CD14-positive monocyte (primary cell): ENCODE measurements around the gene MGAT5B. TPM values are rescaled to one million over a fixed set of nuclear protein-coding genes. Genes with fewer than 3 reads are reported as not detected.
A peak's percentile ranks its signal among the peaks of the same experiment; 100 is the strongest.
"Not testable (repeated sequence)": the region's sequence is repeated elsewhere in the genome, so short reads cannot be mapped to it uniquely, and the experiment has no call there.

ENCODE experiments used
- DNase-seq, 3 donors: peaks; one replicate each; pipeline ENCODE4 v3.0.0-alpha.2; 2011 to 2022
- H2AFZ ChIP-seq: 2 replicates; pipeline ENCODE4 v1.6.0; 2012; ENCODE audit warnings: mild to moderate bottlenecking, low read depth, low read length, inconsistent platforms; ENCODE audit not compliant: insufficient read depth, poor library complexity, severe bottlenecking
- H3K27ac ChIP-seq, 2 donors: 1 replicate in 1 of 2; 2 replicates in 1 of 2; pipeline ENCODE4 v1.5.1; 2012 to 2013; ENCODE audit warnings: low read length in 2 of 2, control low read depth in 1 of 2, inconsistent platforms in 1 of 2, low read depth in 1 of 2, mild to moderate bottlenecking in 1 of 2
- H3K27me3 ChIP-seq, 2 donors: one replicate each; pipeline versions ENCODE4 v1.6.0 to v1.6.1; 2011 to 2013; ENCODE audit warnings: low read length in 2 of 2; ENCODE audit not compliant: control insufficient read depth in 2 of 2, insufficient read depth in 2 of 2
- H3K36me3 ChIP-seq, 2 donors: replicated peaks in 1 of 2; 1 replicate in 1 of 2; 2 replicates in 1 of 2; pipeline versions ENCODE4 v1.5.1 to v1.6.1; 2012 to 2013; ENCODE audit warnings: low read length in 2 of 2, control low read depth in 1 of 2, inconsistent platforms in 1 of 2, mild to moderate bottlenecking in 1 of 2; ENCODE audit not compliant: insufficient read depth in 2 of 2, control insufficient read depth in 1 of 2
- H3K4me1 ChIP-seq, 2 donors: 1 replicate in 1 of 2; 2 replicates in 1 of 2; pipeline versions ENCODE4 v1.5.1 to v1.6.1; 2012 to 2013; ENCODE audit warnings: low read length in 2 of 2, control low read depth in 1 of 2, inconsistent platforms in 1 of 2, mild to moderate bottlenecking in 1 of 2, moderate library complexity in 1 of 2; ENCODE audit not compliant: insufficient read depth in 2 of 2, control insufficient read depth in 1 of 2
- H3K4me2 ChIP-seq: replicated peaks from 2 replicates; pipeline ENCODE3; 2012; ENCODE audit warnings: low read length, moderate library complexity, mild to moderate bottlenecking; ENCODE audit not compliant: poor library complexity, severe bottlenecking; ENCODE audit errors: extremely low read depth
- H3K4me3 ChIP-seq, 3 experiments: fragments of 200-600 bp in 1 of 3; sonication (generic) in 1 of 3; replicated peaks in 1 of 3; 1 replicate in 2 of 3; 2 replicates in 1 of 3; pipeline ENCODE4 v1.5.1; 2011 to 2013; ENCODE audit warnings: low read length in 3 of 3, mild to moderate bottlenecking in 3 of 3, control low read depth in 2 of 3, low read depth in 2 of 3, inconsistent platforms in 1 of 3, moderate library complexity in 1 of 3
- H3K79me2 ChIP-seq: 2 replicates; pipeline ENCODE4 v1.6.0; 2012; ENCODE audit warnings: mild to moderate bottlenecking, control low read depth, inconsistent platforms, low read length, moderate library complexity; ENCODE audit not compliant: insufficient read depth
- H3K9ac ChIP-seq: 2 replicates; pipeline ENCODE4 v1.6.0; 2017; ENCODE audit warnings: low read length, mild to moderate bottlenecking; ENCODE audit not compliant: insufficient read depth, poor library complexity, severe bottlenecking
- H3K9me3 ChIP-seq, 2 donors: replicated peaks in 1 of 2; 1 replicate in 1 of 2; 2 replicates in 1 of 2; pipeline versions ENCODE4 v1.5.1 to v1.6.1; 2012 to 2013; ENCODE audit warnings: low read length in 2 of 2, control low read depth in 1 of 2; ENCODE audit not compliant: control insufficient read depth in 1 of 2, insufficient read depth in 1 of 2
- H4K20me1 ChIP-seq: 2 replicates; pipeline ENCODE4 v1.6.0; 2012; ENCODE audit warnings: mild to moderate bottlenecking, low read length, control low read depth, moderate library complexity; ENCODE audit not compliant: insufficient read depth
- H3K27ac Mint-ChIP-seq, 7 donors: one replicate each; pipeline ENCODE4 v1.8.0; 2020; ENCODE audit warnings: mild to moderate bottlenecking in 7 of 7, mixed read lengths in 7 of 7, moderate library complexity in 6 of 7, inconsistent platforms in 2 of 7
- H3K27me3 Mint-ChIP-seq, 3 donors: one replicate each; pipeline ENCODE4 v1.8.0; 2021 to 2022; ENCODE audit warnings: low read depth in 3 of 3, mild to moderate bottlenecking in 3 of 3, mixed read lengths in 3 of 3, moderate library complexity in 3 of 3, inconsistent platforms in 1 of 3
- H3K36me3 Mint-ChIP-seq, 2 donors: one replicate each; pipeline ENCODE4 v1.8.0; 2020; ENCODE audit warnings: mixed read lengths in 2 of 2, inconsistent platforms in 1 of 2, mild to moderate bottlenecking in 1 of 2
- H3K4me1 Mint-ChIP-seq: one replicate; pipeline ENCODE4 v1.8.0; 2020; ENCODE audit warnings: mild to moderate bottlenecking, mixed read lengths
- H3K4me3 Mint-ChIP-seq, 2 donors: one replicate each; pipeline ENCODE4 v1.8.0; 2020; ENCODE audit warnings: mild to moderate bottlenecking in 2 of 2, mixed read lengths in 2 of 2, moderate library complexity in 1 of 2
- H3K9me3 Mint-ChIP-seq, 7 donors: one replicate each; pipeline ENCODE4 v1.8.0; 2020 to 2022; ENCODE audit warnings: mixed read lengths in 7 of 7, mild to moderate bottlenecking in 6 of 7, moderate library complexity in 6 of 7, inconsistent platforms in 2 of 7
- WGBS: methylation state at CpG from one replicate; pipeline ENCODE4 v1.1.5; 2013; ENCODE audit warnings: missing lambda C conversion rate; ENCODE audit not compliant: insufficient coverage; 5-methylcytosine and 5-hydroxymethylcytosine counted together
- intact Hi-C, 2 donors: fragments of 100-400 bp; cut with micrococcal nuclease; formaldehyde crosslinking; loops; one replicate each; pipeline versions ENCODE4 v1.15.0 to v1.15.1; 2023
- polyA plus RNA-seq, 3 donors: library from polyadenylated mRNA; depleted of rRNA in 1 of 3; unstranded in 2 of 3; stranded (reverse) in 1 of 3; fragments of 300-500 nt in 2 of 3; fragments of >200 nt in 1 of 3; fragmentation: Illumina TruSeq in 2 of 3; gene quantifications; 1 replicate in 2 of 3; 2 replicates in 1 of 3; pipeline ENCODE4 v1.2.3, GENCODE V29; 2012 to 2021
- TF ChIP-seq, protein P1 (sequence below): fragments of 200-600 bp; IDR thresholded peaks from one replicate; pipeline ENCODE4 v1.8.0; 2022; ENCODE audit warnings: antibody characterized with exemption, mild to moderate bottlenecking

Gene MGAT5B
- polyA plus RNA-seq, 3 donors = not detected

- no peak overlapping the region for H3K9ac ChIP-seq
- intact Hi-C loops = no loop called here
- WGBS = 8% methylated on average over 3 of the region's 13 CpGs
- peak overlapping the region in 1 of 2 donors; percentile 78 for H3K4me3 Mint-ChIP-seq
- no peaks in the 10 kb centered on the region for H3K79me2 ChIP-seq
- no peaks in the 10 kb centered on the region for H4K20me1 ChIP-seq
- H3K4me2 ChIP-seq = no peak overlapping the region
- peaks cover 0 to 10% of the 10 kb centered on the region in 2 donors for H3K4me1 ChIP-seq
- H3K4me3 ChIP-seq = no peak overlapping the region
- H3K27ac Mint-ChIP-seq = no peak overlapping the region
- no peak overlapping the region for H3K27ac ChIP-seq
- peaks cover 3 to 5% of the 10 kb centered on the region in 2 donors for H3K9me3 ChIP-seq
- H3K4me1 Mint-ChIP-seq = peaks cover 15% of the 10 kb centered on the region
- H3K9me3 Mint-ChIP-seq = peaks cover 0 to 8% (median 5%) of the 10 kb centered on the region in 7 donors
- DNase-seq = no peak
- H2AFZ ChIP-seq = no peak overlapping the region
- no peaks in the 10 kb centered on the region for H3K36me3 Mint-ChIP-seq
- peaks cover 12 to 42% of the 10 kb centered on the region in 2 donors for H3K27me3 ChIP-seq
- TF ChIP-seq, protein P1, sequence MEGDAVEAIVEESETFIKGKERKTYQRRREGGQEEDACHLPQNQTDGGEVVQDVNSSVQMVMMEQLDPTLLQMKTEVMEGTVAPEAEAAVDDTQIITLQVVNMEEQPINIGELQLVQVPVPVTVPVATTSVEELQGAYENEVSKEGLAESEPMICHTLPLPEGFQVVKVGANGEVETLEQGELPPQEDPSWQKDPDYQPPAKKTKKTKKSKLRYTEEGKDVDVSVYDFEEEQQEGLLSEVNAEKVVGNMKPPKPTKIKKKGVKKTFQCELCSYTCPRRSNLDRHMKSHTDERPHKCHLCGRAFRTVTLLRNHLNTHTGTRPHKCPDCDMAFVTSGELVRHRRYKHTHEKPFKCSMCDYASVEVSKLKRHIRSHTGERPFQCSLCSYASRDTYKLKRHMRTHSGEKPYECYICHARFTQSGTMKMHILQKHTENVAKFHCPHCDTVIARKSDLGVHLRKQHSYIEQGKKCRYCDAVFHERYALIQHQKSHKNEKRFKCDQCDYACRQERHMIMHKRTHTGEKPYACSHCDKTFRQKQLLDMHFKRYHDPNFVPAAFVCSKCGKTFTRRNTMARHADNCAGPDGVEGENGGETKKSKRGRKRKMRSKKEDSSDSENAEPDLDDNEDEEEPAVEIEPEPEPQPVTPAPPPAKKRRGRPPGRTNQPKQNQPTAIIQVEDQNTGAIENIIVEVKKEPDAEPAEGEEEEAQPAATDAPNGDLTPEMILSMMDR = no peak
- H3K27me3 Mint-ChIP-seq = peaks cover 39 to 57% (median 51%) of the 10 kb centered on the region in 3 donors
- no peaks in the 10 kb centered on the region for H3K36me3 ChIP-seq
Measured at GRCh38 chr17:76969598-76970172, 101.5 kb downstream of the MGAT5B start.

DNA sequence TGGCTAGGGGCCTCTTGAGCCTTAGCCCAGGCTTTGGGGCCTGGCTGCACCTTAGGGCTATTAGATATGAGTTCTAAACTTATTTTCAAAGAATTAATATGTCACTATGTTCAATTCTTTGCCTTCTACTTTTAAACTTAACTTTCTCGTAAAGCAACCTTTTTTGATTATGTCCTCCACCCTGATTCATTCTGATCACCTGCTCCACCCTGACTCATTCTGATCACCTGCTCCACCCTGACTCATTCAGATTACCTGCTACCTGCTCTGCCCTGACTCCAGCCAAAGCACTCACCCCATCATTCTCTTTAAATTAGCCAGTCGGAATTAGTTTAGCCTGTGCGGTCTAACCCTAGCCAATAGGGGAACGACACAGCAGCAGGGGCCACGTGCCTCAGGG, 102.0 kb downstream of the MGAT5B start:
- H3K27ac Mint-ChIP-seq, H3K79me2 ChIP-seq, H3K36me3 Mint-ChIP-seq, H3K4me3 ChIP-seq, H3K9ac ChIP-seq, H3K4me2 ChIP-seq, H4K20me1 ChIP-seq, intact Hi-C loops, H2AFZ ChIP-seq, H3K36me3 ChIP-seq, DNase-seq, H3K27ac ChIP-seq: not testable (repeated sequence)
- Histone ChIP-seq H3K4me1 (peaks cover 0 to 10% of the 10 kb centered on the region in 2 donors), H3K27me3 (peaks cover 12 to 42% of the 10 kb centered on the region in 2 donors), H3K9me3 (peaks cover 9 to 11% of the 10 kb centered on the region in 2 donors)
- Mint-ChIP-seq H3K9me3 (peaks cover under 1 to 11% (median 9%) of the 10 kb centered on the region in 7 donors), H3K4me1 (peaks cover 15% of the 10 kb centered on the region), H3K27me3 (peaks cover 39 to 54% (median 49%) of the 10 kb centered on the region in 3 donors), H3K4me3 (peak overlapping the region in 1 of 2 donors; percentile 0)
- WGBS = 98% methylated on average over 5 of the region's 5 CpGs
